HG03571 (cell line): ENCODE measurements around the gene DACH1.
A peak's percentile ranks its signal among the peaks of the same experiment; 100 is the strongest.
"Not testable (repeated sequence)": the region's sequence is repeated elsewhere in the genome, so short reads cannot be mapped to it uniquely, and the experiment has no call there.

ENCODE experiments used
- ATAC-seq: cut with Tn5 transposase; IDR thresholded peaks from one replicate; pipeline ENCODE4 v1.9.1; 2021; ENCODE audit not compliant: unreplicated experiment

DACH1 gene

GRCh38 chr13:71867131-71867814 lies at the start of gene DACH1:
Gene DACH1, minus strand, starts transcription at chr13:71867204.
- no peak for ATAC-seq

DNA sequence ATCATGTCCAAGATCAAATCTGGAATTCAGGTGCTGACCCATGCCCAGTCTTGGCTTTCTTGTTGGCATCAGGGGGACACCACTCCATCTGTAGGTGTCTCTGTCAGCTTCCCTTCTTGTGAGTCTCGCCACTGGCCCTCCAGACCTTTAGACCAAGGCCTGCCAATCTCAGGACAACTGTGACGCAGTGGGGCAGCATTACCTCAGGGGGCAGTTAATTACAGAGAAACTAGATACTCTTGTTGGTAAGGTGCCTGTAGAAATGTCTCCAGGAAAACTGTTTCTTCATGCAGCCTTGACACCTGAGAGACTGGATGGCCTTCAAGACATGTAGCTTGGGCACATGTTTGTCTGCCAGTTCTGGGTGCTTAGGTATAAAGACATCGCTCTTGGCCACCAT lies 46.7 kb upstream of the DACH1 start:
- no peak for ATAC-seq

DNA sequence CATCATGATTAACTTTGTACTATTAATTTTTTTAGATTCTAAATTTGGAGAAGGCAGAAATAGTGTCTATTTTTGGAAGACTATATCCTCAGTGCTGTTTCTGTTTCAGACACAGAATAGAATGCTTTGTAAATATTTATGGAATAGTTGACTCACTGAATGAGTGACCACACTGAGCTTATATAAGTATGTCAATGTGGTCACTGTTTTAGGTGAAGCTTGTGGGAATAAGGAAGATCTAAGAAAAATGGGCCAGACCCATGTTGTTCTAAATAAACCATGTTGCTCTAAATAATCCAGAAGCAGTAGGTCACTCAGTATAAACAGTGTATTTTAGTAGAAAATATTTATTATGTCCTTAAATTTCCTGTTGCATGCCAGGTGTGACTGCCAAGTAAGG lies 45.5 kb upstream of the DACH1 start:
- no peak for ATAC-seq

DNA sequence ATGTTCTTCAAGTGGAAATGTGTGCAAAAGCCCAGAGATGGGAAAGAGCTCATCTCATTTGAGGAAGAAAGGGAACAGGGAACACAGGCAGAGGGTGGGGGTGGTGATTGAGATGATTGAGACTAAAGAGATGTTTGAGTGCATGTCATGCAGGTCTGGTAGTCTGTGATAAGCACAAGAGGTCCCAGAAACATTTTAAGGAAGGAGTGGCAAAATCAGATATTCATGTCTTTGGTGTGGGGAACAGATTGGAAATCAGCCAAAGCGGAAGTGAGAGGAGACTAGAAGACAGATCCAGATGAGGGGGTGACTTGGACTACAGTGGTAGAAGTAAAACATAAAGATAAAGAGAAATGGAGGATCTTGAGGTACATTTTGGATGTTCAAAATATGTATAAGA lies 39.4 kb upstream of the DACH1 start:
- no peak for ATAC-seq

- ATAC-seq: no peak
These were observed 35.7 kb upstream of the DACH1 start for GRCh38 chr13:71902676-71903075.

DNA sequence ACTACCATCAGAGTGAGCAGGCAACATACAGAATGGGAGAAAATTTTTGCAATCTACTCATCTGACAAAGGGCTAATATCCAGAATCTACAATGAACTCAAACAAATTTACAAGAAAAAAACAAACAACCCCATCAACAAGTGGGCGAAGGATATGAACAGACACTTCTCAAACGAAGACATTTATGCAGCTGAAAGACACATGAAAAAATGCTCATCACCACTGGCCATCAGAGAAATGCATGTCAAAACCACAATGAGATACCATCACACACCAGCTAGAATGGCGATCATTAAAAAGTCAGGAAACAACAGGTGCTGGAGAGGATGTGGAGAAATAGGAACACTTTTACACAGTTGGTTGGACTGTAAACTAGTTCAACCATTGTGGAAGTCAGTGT lies 26.5 kb upstream of the DACH1 start:
- ATAC-seq: not testable (repeated sequence)

DNA sequence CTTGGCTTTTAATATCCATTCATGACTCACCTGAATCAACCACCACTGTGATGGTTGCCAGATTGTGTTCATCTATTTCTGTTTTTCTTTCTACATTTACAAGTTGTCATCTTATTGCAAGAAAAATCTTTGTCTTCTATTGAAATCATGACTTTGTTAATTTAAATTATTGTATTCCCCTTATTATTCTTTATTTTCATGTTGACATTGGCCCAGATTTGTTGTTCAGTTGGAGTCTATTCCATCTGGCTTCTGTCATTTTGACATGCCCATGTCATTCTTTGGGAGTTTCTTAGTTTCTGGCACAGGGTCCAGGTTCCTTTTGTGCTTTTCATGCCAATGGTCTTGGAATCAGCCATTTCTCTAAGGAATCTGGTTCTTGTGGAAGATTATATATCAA lies 19.9 kb upstream of the DACH1 start:
- no peak for ATAC-seq

- no peak for ATAC-seq
These were observed 15.1 kb upstream of the DACH1 start for GRCh38 chr13:71882120-71882519.

- no peak for ATAC-seq
These were observed 13.9 kb upstream of the DACH1 start for GRCh38 chr13:71880753-71881541.

GRCh38 chr13:71879808-71880344 lies 12.9 kb upstream of the DACH1 start:
- no peak for ATAC-seq

- ATAC-seq: peak; percentile 90
These were observed 12.1 kb upstream of the DACH1 start for GRCh38 chr13:71879129-71879535.

- ATAC-seq: no peak
These were observed 10.3 kb upstream of the DACH1 start for GRCh38 chr13:71877256-71877653.

GRCh38 chr13:71876648-71877255 lies 9.7 kb upstream of the DACH1 start:
- no peak for ATAC-seq

DNA sequence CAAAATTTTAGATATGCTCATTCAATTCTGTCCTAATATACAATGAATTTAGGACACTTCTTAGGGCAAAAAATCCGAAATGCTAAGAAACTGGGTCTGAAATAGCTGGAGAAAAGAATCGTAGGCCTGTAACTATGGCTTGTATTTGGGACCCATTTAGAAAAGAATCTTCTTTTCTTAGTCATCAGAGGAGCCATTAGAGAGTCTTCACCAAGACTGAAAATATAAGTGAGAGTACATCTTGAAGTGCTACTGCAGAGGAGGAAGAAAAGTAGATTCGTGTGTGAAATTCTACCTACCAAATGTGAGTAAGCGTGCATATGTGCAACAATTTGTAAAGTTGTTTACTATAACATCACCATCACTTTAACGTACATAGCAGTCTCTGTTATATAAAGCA lies 8.8 kb upstream of the DACH1 start:
- ATAC-seq: no peak

GRCh38 chr13:71874458-71874857 lies 7.5 kb upstream of the DACH1 start:
- ATAC-seq: no peak

DNA sequence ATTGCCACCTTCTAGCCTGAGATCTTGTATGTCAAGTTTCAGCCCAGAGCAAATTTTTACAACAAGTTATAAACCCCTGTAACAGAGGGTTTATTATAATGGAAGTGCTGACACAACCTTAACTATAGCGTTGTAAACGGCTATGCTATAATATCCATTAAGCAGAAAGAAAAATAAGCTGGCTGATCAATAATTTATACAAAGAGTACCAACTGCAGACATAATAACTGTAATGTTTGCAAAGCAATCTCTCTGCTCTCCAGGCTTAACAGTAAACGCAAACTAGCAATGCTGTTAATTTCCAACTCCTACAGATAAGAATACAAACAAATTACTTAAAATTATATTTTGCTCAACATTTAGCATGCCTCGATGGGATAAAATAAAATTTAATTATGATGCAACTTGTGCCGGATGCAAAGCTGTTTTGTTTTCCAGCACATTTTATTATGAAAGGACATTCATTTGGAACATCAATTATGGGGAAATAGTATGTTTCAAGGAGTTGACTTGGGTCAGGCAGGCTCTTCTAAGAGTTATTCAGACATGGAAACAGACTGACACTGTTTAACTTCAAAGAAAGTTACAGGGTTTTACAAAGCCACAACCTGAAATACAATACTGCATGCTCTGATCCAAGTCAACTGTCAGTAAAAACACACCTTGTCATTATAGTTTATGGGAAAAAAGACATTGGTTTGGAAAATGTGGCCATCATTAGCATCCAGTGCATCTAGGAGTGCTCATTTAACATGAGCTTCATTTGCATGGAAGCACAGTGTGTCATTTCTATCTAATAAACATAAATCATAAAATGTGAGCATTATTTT lies 6.6 kb upstream of the DACH1 start:
- ATAC-seq: no peak

DNA sequence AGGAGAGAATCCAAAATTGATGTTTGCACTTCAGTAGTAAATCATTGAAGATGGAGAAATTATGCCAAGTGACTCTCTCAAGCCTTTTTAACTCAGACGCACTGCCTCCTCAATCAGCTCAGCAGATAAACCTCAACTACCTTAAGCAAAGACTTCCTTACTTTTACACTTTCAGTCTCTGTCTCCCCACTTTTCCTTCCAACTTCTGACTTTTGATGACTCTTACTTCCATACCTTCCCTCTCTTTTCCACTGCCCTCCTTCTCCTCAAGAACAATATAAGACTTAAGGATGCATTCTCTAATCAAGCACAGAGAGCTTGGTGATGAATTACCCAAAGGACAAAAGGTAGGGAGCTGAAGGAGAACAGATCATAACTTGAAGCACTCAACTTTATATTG lies 4.8 kb upstream of the DACH1 start:
- ATAC-seq: no peak

DNA sequence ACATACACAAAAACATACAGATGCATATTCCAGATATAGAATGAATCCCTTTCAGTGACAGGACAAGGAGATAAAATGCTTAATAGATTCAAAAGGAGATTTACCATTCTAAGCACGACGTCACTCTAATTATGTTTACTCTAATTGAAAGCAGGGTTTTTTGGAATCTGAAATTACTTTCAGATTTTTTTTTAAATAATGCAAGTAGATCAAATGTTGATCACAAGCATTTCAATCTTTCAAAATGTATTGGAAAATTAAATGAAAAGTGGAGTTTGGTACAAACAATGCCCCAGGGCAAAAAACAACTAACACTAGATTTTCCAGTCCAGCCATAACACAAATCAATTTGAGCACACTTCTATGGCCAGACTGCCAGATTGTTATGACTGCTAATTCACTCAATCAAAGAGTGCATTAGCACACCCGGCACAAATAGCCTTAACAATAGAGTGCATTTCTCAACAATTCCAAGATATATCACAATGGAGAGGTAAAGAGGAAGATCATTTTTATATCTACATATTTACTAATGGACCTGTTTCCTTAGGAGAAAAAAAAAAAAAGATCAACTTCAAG lies 4.3 kb upstream of the DACH1 start:
- ATAC-seq: no peak

- no peak for ATAC-seq
These were observed 3.1 kb upstream of the DACH1 start for GRCh38 chr13:71870100-71870499.

DNA sequence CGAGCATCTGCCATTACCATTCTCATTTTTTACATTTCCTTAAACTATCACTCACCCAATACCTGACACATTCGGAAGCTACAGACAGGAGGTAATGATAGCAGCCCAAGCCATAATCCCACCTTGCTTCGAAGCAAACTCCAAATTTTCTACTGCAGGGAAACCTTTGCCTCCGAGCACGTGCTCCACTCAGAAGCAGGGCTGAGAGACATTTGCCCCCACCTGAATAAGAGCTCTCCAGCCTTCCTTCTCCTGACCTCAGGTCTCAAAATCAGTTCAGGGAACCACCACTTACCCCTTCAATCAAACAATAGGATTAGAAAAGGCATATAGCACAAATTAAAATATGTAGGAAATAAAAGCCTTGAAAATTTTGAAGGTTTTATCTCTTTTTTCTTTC lies 2.3 kb upstream of the DACH1 start:
- no peak for ATAC-seq
